Trophoblast cell (in vitro differentiated cells and primary cell): ENCODE data around the gene EHD2.
"Not testable (repeated sequence)": the region's sequence is repeated elsewhere in the genome, so short reads cannot be mapped to it uniquely, and the experiment has no call there.

Experiments
- DNase-seq, 2 donors: peaks; one replicate each; pipeline ENCODE4 v3.0.0-alpha.2; 2016
- H2AFZ ChIP-seq: 2 replicates; pipeline ENCODE4 v1.6.1; 2013; ENCODE audit warnings: low read length, moderate library complexity, mild to moderate bottlenecking; ENCODE audit not compliant: insufficient read depth, poor library complexity
- H2AK5ac ChIP-seq: 2 replicates; pipeline ENCODE4 v1.6.1; 2013; ENCODE audit warnings: mild to moderate bottlenecking, low read length
- H2BK120ac ChIP-seq: 2 replicates; pipeline ENCODE4 v1.6.1; 2013; ENCODE audit warnings: low read length, mild to moderate bottlenecking, moderate library complexity; ENCODE audit not compliant: insufficient read depth, poor library complexity
- H2BK12ac ChIP-seq: 2 replicates; pipeline ENCODE4 v1.6.1; 2013; ENCODE audit warnings: mild to moderate bottlenecking, low read length, moderate library complexity
- H2BK5ac ChIP-seq: 2 replicates; pipeline ENCODE4 v1.6.1; 2013; ENCODE audit warnings: low read length, low read depth, moderate library complexity, mild to moderate bottlenecking; ENCODE audit not compliant: poor library complexity
- H3K14ac ChIP-seq: 2 replicates; pipeline ENCODE4 v1.6.1; 2013; ENCODE audit warnings: mild to moderate bottlenecking, low read length
- H3K18ac ChIP-seq: 2 replicates; pipeline ENCODE4 v1.6.1; 2013; ENCODE audit warnings: mild to moderate bottlenecking, low read length
- H3K23ac ChIP-seq: 2 replicates; pipeline ENCODE4 v1.6.1; 2013; ENCODE audit warnings: low read length
- H3K27ac ChIP-seq: 2 replicates; pipeline ENCODE4 v1.5.1; 2013; ENCODE audit warnings: low read depth, mild to moderate bottlenecking, inconsistent platforms, low read length, moderate library complexity
- H3K27me3 ChIP-seq: 2 replicates; pipeline ENCODE4 v1.6.1; 2013; ENCODE audit warnings: inconsistent platforms, mild to moderate bottlenecking, low read length, moderate library complexity; ENCODE audit not compliant: insufficient read depth
- H3K36me3 ChIP-seq, 2 experiments: 1 replicate in 1 of 2; 2 replicates in 1 of 2; pipeline ENCODE4 v1.6.1; 2013; ENCODE audit warnings: low read length in 2 of 2, mild to moderate bottlenecking in 2 of 2, moderate library complexity in 1 of 2; ENCODE audit not compliant: insufficient read depth in 2 of 2, control insufficient read depth in 1 of 2
- H3K4ac ChIP-seq: 2 replicates; pipeline ENCODE4 v1.6.1; 2013; ENCODE audit warnings: low read depth, mild to moderate bottlenecking, low read length, moderate library complexity
- H3K4me1 ChIP-seq, 2 experiments: 1 replicate in 1 of 2; 2 replicates in 1 of 2; pipeline ENCODE4 v1.6.1; 2013; ENCODE audit warnings: low read length in 2 of 2, mild to moderate bottlenecking in 2 of 2, moderate library complexity in 1 of 2; ENCODE audit not compliant: insufficient read depth in 2 of 2, control insufficient read depth in 1 of 2
- H3K4me2 ChIP-seq: 2 replicates; pipeline ENCODE4 v1.6.1; 2013; ENCODE audit warnings: inconsistent platforms, mild to moderate bottlenecking, low read length, moderate library complexity
- H3K4me3 ChIP-seq: 2 replicates; pipeline ENCODE4 v1.5.1; 2013; ENCODE audit warnings: mild to moderate bottlenecking, low read depth, low read length, inconsistent platforms
- H3K79me1 ChIP-seq: one replicate; pipeline ENCODE4 v1.6.1; 2013; ENCODE audit warnings: low read length
- H3K79me2 ChIP-seq: 2 replicates; pipeline ENCODE4 v1.6.1; 2013; ENCODE audit warnings: low read length, mild to moderate bottlenecking; ENCODE audit not compliant: control insufficient read depth, insufficient read depth, poor library complexity
- H3K9ac ChIP-seq: 2 replicates; pipeline ENCODE4 v1.6.1; 2013; ENCODE audit warnings: mild to moderate bottlenecking, low read length
- H3K9me3 ChIP-seq: 2 replicates; pipeline ENCODE4 v1.6.1; 2013; ENCODE audit warnings: low read depth, mild to moderate bottlenecking, control low read depth, inconsistent platforms, low read length; ENCODE audit not compliant: insufficient read depth
- H4K12ac ChIP-seq: 2 replicates; pipeline ENCODE4 v1.6.1; 2013; ENCODE audit warnings: low read depth, mild to moderate bottlenecking, low read length, moderate library complexity
- H4K8ac ChIP-seq: 2 replicates; pipeline ENCODE4 v1.6.1; 2013; ENCODE audit warnings: low read depth, mild to moderate bottlenecking, low read length, moderate library complexity
- H4K91ac ChIP-seq: one replicate; pipeline ENCODE4 v1.6.1; 2013; ENCODE audit warnings: low read depth, mild to moderate bottlenecking, low read length, moderate library complexity
- WGBS: extraction: QIAGEN DNeasy Blood & Tissue Kit; methylation state at CpG from one replicate; pipeline ENCODE4 v1.1.7; 2013; ENCODE audit warnings: missing lambda C conversion rate; ENCODE audit not compliant: insufficient read length, insufficient coverage; ENCODE audit errors: extremely low coverage; 5-methylcytosine and 5-hydroxymethylcytosine counted together

Gene EHD2

DNA sequence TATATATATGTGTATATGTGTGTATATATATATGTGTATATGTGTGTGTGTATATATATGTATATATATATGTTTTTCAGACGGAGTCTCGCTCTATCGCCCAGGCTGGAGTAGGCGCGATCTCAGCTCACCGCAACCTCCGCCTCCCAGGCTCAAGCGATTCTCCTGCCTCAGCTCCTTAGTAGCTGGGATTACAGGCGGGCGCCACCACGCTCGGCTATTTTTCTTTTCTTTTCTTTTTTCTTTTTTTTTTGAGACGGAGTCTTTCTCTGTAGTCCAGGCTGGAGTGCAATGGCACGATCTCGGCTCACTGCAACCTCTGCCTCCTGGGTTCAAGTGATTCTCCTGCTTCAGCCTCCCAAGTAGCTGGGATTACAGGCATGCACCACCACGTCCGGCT lies 32.9 kb downstream of the EHD2 start:
- not testable (repeated sequence) for H3K18ac ChIP-seq, H3K23ac ChIP-seq, H4K91ac ChIP-seq, H3K9me3 ChIP-seq, H2BK120ac ChIP-seq, H3K9ac ChIP-seq, H2BK5ac ChIP-seq, H2AK5ac ChIP-seq, H2BK12ac ChIP-seq, H4K12ac ChIP-seq, H3K4me3 ChIP-seq, H2AFZ ChIP-seq, H3K27ac ChIP-seq, DNase-seq, H3K27me3 ChIP-seq, H4K8ac ChIP-seq, H3K14ac ChIP-seq, H3K79me2 ChIP-seq, H3K4me1 ChIP-seq
- Histone ChIP-seq H3K4ac (peak overlapping the region; percentile 60), H3K36me3 (peaks cover 29 to 43% of the 10 kb centered on the region in 2 experiments), H3K79me1 (peaks cover 10% of the 10 kb centered on the region), H3K4me2 (peak overlapping the region; percentile 53)
- no CpG with 5 or more reads among the region's 17 CpGs for WGBS

- no peak overlapping the region for H3K18ac ChIP-seq
- peaks cover 2% of the 10 kb centered on the region for H3K79me2 ChIP-seq
- no CpG with 5 or more reads among the region's 3 CpGs for WGBS
- H3K4me2 ChIP-seq, result no peak overlapping the region
- no peak overlapping the region for H3K4ac ChIP-seq
- no peak for DNase-seq
- H3K14ac ChIP-seq, result no peak overlapping the region
- no peak overlapping the region for H2AFZ ChIP-seq
- peaks cover 58 to 65% of the 10 kb centered on the region in 2 experiments for H3K36me3 ChIP-seq
- no peak overlapping the region for H3K23ac ChIP-seq
- H3K9ac ChIP-seq, result no peak overlapping the region
- no peak overlapping the region for H3K4me3 ChIP-seq
- no peaks in the 10 kb centered on the region for H3K27me3 ChIP-seq
- no peak overlapping the region for H2AK5ac ChIP-seq
- H2BK120ac ChIP-seq, result no peak overlapping the region
- H3K27ac ChIP-seq, result no peak overlapping the region
- no peak overlapping the region for H4K8ac ChIP-seq
- peaks cover 5% of the 10 kb centered on the region for H3K79me1 ChIP-seq
- no peak overlapping the region for H4K12ac ChIP-seq
- H2BK12ac ChIP-seq, result no peak overlapping the region
- no peak overlapping the region for H2BK5ac ChIP-seq
- H3K4me1 ChIP-seq, result no peaks in the 10 kb centered on the region
- no peaks in the 10 kb centered on the region for H3K9me3 ChIP-seq
- H4K91ac ChIP-seq, result no peak overlapping the region
Observed at GRCh38 chr19:47749326-47749725, 36.1 kb downstream of the EHD2 start.

- no peaks in the 10 kb centered on the region for H3K4me1 ChIP-seq
- no CpG with 5 or more reads among the region's 18 CpGs for WGBS
Observed at GRCh38 chr19:47750752-47751151, 37.5 kb downstream of the EHD2 start.

DNA sequence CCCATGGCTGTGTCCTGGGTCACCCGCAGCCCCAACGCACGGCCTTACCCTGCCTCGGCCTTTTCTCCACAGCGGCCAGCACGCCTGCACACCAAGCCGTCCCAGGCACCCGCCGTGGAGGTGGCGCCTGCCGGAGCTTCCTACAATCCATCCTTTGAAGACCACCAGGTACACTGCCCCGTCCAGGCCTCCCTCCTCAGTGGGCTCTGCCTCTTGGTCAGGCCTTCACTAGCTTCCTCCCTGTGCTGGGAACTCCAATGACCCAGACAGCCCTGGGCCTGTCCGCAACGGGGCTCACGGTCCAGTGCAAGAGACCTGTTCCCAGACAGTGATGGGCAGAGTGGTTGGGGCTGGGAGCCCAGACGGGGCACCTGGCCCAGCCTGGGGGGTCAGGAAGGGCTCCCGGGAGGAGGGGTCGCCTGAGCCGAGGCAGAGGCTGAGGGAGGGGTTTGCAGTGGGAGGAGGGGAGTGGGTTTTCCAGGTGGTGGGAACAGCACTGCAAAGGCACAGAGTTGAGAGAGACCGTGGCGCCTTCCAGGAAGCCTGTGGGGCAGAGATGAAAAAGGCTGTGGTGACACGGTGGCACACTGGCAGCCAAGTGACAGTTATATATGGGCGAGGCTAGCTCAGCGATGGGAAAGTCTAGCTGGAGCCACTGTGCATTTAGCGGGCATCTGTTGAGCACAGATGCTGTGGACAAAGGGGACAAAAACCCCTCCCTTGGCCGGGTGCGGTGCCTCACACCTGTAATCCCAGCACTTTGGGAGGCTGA lies 39.4 kb downstream of the EHD2 start:
- Histone ChIP-seq H2AFZ (no peak overlapping the region), H3K79me2 (no peaks in the 10 kb centered on the region), H2BK5ac (no peak overlapping the region), H3K9me3 (peaks cover 2% of the 10 kb centered on the region), H4K8ac (no peak overlapping the region), H3K4me3 (no peak overlapping the region), H3K27me3 (no peaks in the 10 kb centered on the region), H3K27ac (no peak overlapping the region), H4K12ac (no peak overlapping the region), H3K4me1 (no peaks in the 10 kb centered on the region), H3K4me2 (no peak overlapping the region), H3K79me1 (no peaks in the 10 kb centered on the region), H2BK12ac (no peak overlapping the region), H3K9ac (no peak overlapping the region), H3K23ac (no peak overlapping the region), H3K36me3 (peaks cover 88 to 91% of the 10 kb centered on the region in 2 experiments), H2AK5ac (no peak overlapping the region), H3K4ac (no peak overlapping the region), H3K14ac (no peak overlapping the region), H3K18ac (no peak overlapping the region), H4K91ac (no peak overlapping the region), H2BK120ac (no peak overlapping the region)
- WGBS, result no CpG with 5 or more reads among the region's 27 CpGs
- no peak for DNase-seq

More at GRCh38 chr19:47750752-47751151, 37.5 kb downstream of the EHD2 start:
- Histone ChIP-seq H3K79me1 (no peaks in the 10 kb centered on the region), H3K9ac (no peak overlapping the region), H2BK120ac (no peak overlapping the region), H3K27ac (no peak overlapping the region), H3K79me2 (no peaks in the 10 kb centered on the region), H3K4me3 (no peak overlapping the region), H3K27me3 (no peaks in the 10 kb centered on the region), H3K23ac (no peak overlapping the region), H2BK12ac (no peak overlapping the region), H2AK5ac (no peak overlapping the region), H3K4me2 (no peak overlapping the region), H2BK5ac (no peak overlapping the region), H3K18ac (no peak overlapping the region), H4K12ac (no peak overlapping the region), H4K91ac (no peak overlapping the region), H3K9me3 (peaks cover 2% of the 10 kb centered on the region), H3K36me3 (peaks cover 73 to 80% of the 10 kb centered on the region in 2 experiments), H2AFZ (no peak overlapping the region), H4K8ac (no peak overlapping the region), H3K4ac (no peak overlapping the region), H3K14ac (no peak overlapping the region)
- DNase-seq, result no peak
